GM12864 (cell line): ENCODE data around the gene HDDC3.
A peak's percentile ranks its signal among the peaks of the same experiment; 100 is the strongest.
"Not testable (repeated sequence)": the region's sequence is repeated elsewhere in the genome, so short reads cannot be mapped to it uniquely, and the experiment has no call there.

ENCODE experiments used
- DNase-seq: peaks from one replicate; pipeline ENCODE4 v3.0.0-alpha.2; 2011; ENCODE audit warnings: low read depth
- H3K4me3 ChIP-seq: 2 replicates; pipeline ENCODE4 v1.5.1; 2011; ENCODE audit warnings: mild to moderate bottlenecking, low read depth, low read length, control low read depth
- TF ChIP-seq, protein P1 (sequence below): IDR thresholded peaks from 2 replicates; pipeline ENCODE4 v1.5.1; 2011; ENCODE audit warnings: low read depth, mild to moderate bottlenecking, moderate library complexity, low read length, control low read depth, inconsistent platforms; ENCODE audit errors: missing control alignments

The HDDC3 gene

DNA sequence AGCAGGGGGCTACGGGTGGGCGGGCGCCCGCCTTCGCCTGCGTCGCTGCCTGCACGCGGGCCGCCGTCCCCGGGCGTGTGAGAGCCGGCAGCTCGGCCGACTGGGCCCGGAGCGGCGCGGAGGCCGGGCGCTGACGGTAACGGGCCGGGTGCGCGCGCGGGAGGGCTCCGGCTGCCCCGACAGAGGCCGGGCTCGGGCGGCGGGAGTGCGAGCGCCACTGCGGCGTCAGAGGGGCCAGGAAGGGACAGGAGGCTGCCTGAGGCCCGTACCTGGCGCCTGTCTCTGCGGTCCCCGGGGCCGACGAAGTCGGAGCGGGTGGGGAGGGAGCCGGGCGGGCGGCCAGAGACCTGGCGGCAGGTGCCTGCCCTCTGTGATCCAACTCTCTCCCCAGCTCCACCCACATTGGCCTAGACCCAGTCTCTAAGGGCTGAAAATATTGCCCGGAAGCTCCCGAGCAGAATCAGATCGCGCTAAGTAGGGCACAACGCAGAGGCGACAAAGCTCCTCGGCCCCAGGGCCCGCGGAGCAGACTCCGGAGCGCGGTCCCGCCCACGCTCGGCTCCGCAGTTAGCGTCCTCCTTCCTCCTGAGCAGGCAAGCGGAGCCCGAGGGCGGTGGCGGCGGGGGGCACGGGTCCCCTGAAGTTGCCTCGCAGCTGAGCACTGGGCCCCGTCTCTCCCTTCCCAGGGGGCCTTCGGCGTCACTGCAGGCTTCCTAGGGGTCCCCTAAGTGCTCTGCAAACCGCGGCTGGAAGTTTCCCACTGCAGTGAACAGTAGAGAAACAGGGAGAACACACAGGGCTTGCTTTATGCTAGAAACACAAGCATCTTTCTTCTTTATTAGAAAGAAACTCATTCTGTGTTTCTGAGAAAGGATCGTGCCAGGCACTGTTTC lies 29.3 kb downstream of the HDDC3 start, which contains the start of gene MAN2A2:
Gene MAN2A2, plus strand, starts transcription at position 463 of the 893 bp plus-strand sequence. CDS start 906 bp downstream, outside the sequence.
- DNase-seq: peak; percentile 69
- peak within 1 kb of the TSS; percentile 84 for H3K4me3 ChIP-seq
- TF ChIP-seq, protein P1, sequence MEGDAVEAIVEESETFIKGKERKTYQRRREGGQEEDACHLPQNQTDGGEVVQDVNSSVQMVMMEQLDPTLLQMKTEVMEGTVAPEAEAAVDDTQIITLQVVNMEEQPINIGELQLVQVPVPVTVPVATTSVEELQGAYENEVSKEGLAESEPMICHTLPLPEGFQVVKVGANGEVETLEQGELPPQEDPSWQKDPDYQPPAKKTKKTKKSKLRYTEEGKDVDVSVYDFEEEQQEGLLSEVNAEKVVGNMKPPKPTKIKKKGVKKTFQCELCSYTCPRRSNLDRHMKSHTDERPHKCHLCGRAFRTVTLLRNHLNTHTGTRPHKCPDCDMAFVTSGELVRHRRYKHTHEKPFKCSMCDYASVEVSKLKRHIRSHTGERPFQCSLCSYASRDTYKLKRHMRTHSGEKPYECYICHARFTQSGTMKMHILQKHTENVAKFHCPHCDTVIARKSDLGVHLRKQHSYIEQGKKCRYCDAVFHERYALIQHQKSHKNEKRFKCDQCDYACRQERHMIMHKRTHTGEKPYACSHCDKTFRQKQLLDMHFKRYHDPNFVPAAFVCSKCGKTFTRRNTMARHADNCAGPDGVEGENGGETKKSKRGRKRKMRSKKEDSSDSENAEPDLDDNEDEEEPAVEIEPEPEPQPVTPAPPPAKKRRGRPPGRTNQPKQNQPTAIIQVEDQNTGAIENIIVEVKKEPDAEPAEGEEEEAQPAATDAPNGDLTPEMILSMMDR: no peak

DNA sequence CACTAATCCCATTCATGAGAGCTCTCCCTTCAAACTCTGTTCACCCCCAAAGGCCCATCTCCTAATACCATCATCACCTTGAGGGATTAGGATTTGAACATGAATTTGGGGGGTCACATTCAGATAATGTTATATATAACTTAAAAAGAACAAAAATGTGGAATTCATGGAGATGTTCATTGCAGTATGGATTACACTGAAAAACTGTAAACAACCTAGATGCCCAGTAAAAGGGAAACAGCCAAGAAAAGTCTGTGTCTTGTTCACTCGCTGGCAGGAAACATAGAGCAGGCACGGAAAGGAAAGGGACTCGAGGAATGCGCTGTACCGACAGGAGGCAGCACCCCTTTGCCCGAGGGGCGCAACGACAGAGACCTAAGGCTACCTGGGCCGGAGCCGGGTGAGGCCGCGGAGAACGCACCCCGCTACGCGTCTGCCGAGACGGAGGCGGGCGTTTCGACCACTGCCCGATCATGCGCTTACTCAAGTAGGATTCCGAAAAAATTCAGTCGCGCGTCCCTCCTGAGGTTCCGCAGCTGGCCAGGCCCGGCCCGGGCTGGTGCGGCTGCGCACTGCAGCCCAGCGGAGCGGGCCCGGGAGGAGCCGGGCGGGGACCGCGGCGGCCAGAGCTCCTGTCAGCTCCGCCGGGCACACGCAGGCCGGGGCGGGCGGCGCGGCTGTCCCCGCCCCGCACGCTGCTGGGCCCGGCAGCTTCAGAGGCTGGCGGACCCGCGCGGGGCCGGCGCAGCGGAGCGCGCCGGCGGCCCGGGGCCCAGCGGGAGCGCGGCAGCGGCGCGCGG lies 30.1 kb downstream of the HDDC3 start:
- H3K4me3 ChIP-seq: peak overlapping the region; percentile 84
- peak; percentile 52 for DNase-seq
- TF ChIP-seq, protein P1: peak; percentile 83

DNA sequence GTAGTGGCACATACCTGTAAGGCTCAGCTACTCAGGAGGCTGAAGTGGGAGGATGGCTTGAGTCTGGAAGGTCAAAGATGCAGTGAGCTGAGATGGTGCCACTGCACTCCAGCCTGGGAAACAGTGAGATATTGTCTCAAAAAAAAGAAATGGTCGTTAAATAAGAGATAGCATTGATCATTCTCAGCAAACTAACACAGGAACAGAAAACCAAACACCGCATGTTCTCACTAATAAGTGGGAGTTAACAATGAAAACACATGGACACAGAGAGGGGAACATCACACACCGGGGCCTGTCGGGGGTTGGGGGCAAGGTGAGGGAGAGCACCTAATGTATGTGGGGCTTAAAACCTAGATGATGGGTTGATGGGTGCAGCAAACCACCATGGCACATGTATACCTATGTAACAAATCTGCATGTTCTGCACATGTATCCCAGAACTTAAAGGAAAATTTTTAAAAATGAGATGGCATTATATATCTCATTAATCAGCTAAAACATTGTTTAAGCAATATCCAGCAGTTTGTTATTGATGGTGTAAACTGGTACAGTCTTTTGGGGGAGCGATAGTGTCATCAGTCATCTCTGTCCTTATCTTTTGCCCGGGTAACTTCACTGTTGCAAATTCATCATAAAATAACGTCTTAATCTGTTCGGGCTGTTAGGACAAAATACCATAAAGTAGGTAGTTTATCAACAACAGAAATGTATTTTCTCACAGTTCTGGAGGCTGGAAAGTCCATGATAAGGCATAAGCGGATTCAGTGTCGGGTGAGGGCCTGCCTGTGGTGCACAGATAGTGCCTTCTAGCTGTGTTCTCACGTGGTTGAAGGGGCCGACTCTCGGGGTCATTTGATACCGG lies 30.9 kb downstream of the HDDC3 start:
- TF ChIP-seq, protein P1: no peak
- DNase-seq: peak; percentile 16

DNA sequence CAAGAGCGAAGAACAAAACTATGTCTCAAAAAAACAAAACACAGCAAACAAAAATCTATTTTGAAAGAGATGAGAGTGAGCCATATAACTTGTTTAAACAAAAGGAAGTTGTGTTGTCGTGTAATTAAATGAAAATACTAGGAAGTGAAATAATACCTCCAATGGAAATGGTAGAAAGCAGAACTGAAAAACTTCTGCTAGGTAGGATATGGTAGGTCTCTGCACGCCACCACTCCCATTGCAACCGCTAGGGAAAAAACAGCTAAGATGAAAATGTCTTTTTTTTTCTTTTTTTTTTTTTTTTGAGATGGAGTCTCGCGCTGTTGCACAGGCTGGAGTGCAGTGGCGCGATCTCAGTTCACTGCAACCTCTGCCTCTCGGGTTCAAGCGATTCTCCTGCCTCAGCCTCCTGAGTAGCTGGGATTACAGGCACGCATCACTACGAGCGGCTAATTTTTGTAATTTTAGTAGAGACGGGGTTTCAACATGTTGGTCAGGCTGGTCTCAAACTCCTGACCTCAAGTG lies 35.2 kb downstream of the HDDC3 start:
- H3K4me3 ChIP-seq: not testable (repeated sequence)
- peak; percentile 76 for DNase-seq

More for the DNA sequence above, 30.9 kb downstream of the HDDC3 start:
- H3K4me3 ChIP-seq: peak overlapping the region; percentile 84

DNA sequence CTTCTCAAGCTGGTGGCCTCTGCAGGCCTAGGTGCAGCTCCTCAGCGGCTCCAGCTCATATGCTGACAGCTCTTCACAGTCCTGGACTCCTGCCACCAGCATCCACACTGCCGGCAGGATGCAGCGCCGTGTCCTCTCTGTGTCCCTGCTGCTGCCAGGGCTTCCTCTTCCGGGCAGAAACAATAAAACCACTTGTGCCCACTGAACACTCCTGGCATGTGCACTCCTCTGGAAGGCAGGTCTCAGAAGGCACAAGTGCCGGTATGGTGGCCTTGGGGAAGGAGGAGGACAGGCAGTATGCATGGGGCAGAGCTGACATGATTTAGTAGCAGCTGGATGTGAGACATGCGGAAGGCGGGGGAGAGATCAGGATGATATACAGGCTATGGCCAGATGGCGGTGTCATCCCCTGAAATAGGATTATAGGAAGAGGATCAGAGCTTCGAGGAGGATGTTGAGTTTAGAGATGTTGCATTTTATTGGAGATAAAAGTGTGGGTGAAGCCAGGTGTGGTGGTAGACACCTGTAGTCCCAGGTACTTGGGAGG lies 36.7 kb downstream of the HDDC3 start:
- H3K4me3 ChIP-seq: no peak overlapping the region
- TF ChIP-seq, protein P1: no peak
- DNase-seq: no peak

More for the DNA sequence above, 35.2 kb downstream of the HDDC3 start:
- TF ChIP-seq, protein P1: peak; percentile 17
